ENCODE data around the gene OCIAD2.
"Not testable (repeated sequence)": the region's sequence is repeated elsewhere in the genome, so short reads cannot be mapped to it uniquely, and the experiment has no call there.

The OCIAD2 gene

DNA sequence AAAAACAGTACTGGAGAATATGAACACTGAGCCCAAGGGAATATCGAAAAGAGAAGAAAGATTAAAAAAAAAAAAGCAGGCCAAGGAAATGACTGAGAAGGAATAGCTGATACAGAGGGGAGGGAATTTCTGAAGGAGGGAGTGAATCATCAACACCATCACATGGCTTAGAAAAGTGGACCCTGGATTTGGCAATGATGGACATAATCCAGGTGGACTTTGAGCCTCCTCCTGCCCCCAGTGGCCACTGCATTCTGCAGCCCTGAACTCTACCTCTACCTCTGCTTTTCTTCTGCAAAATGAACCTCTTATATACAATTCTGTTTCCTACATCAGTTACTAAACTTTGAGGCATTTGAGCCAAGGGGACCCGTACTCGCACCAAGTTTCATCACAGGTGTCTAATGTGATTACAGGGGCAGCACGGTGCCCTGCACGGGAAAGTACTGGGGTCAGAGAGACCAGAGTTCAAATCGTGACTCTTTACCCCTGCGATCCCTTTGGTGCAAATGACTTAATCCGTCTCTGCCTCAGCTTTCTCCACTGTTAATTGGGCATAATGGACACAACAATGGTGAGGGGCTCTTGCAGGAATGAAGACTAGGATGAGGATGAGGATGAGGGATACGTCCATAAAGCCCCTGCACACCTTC, 1.1 kb downstream of the OCIAD2 start:
- DNase-seq, result no peak

- no peak for DNase-seq
Measured at GRCh38 chr4:48904541-48905142, 1.9 kb downstream of the OCIAD2 start.

DNA sequence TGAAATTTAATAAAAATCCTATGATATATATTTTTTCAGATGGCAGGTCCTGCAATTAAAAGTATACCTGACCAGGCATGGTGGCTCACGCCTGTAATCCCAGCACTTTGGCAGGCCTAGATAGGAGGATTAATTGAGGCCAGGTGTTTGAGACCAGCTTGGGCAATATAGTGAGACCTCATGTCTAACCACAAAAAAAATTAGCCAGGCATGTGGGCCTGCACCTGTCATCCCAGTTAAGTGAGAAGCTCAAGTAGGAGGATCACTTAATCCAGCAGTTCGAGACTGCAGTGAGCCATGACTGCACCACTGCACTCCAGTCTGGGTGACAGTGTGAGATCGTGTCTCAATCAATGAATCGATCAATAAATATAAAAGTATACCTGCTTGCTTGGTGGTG, 2.5 kb downstream of the OCIAD2 start:
- no peak for DNase-seq

DNA sequence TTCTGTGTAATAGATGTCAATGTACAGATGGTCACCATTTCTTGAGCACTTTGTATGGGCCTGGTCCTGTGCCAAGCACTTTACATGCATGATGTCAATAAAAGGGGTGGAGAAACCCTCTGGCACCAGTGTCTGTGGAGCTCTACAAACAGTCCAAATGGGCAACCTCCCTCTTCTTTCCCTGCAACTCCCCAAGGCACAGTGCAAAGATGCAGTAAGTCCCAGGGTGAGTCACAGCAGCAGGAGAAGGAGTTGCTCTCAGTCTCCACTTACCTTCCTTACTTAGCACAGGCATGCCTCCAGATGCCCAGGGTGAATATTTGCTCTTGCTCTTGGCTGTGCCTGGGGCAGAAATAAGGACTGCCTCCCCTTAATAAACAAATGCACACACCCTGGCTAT, 4.3 kb downstream of the OCIAD2 start:
- DNase-seq, result no peak

DNA sequence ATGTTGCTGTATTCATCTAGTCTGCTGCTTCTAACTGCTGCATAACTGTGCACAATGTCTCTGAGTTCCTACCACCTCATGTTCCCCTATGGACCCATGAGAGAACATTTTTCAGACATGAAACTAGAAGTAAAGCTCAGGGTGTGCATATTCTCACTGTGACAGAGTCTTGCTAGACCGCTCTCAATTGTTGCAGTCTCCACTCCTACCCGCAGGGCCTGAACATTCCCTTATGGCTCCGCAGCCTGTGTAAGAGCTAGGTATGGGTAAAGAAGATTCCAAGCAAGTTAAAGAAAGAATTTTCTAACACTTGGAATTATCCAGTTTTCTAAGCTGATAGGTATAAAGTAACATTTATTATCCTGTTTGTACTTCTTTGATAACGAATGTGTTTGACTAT, 5.4 kb downstream of the OCIAD2 start:
- DNase-seq, result no peak

GRCh38 chr4:48899950-48900349, 6.6 kb downstream of the OCIAD2 start:
- DNase-seq, result no peak

DNA sequence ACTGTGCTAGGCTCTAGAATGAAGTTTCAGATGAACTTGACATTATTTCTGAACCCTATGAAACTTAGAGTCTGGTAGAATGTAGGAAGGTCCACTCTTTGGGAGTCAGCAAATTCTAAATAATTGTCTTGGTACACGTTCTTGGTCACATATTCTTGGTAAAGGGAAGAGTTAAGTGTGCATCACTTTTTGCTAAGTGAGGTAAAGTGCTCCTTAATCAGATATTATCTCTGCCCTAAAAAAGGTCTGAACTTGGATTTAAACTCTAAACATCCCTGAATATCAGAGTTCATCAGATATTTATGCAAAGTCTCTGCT, 7.2 kb downstream of the OCIAD2 start:
- no peak for DNase-seq

- DNase-seq, result no peak
Measured at GRCh38 chr4:48898733-48899431, 7.7 kb downstream of the OCIAD2 start.

- no peak for DNase-seq
Measured at GRCh38 chr4:48896845-48897244, 9.7 kb downstream of the OCIAD2 start.

DNA sequence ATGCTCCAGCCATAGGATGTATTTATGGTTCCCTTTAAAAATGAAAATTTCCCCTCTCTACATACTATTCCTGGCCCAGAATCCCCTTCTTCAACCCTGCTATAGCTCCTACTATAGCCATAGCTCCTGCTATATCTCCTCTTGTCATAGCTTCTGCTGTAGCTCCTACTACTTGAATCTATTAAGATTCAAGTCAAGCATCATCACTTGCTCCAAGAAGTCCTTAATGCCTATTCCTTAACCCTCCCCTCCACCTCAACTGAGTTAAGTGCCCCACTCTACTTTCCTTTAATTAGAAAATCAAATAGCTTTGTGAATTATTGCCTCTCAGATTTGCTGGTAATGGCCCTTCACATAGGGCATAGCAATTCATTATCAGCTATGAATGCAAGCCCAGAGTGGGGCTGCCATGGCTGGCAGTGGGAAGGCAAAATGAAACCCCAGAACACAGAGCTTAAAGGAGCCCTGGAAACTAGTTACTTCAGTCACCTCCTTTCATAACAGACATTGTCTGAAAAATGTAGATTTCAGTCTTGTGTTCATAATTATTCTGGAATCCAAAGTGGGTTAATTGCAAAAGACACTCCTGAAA, 15.4 kb downstream of the OCIAD2 start:
- DNase-seq, result no peak

- DNase-seq, result not testable (repeated sequence)
Measured at GRCh38 chr4:48889750-48890149, 16.8 kb downstream of the OCIAD2 start.

DNA sequence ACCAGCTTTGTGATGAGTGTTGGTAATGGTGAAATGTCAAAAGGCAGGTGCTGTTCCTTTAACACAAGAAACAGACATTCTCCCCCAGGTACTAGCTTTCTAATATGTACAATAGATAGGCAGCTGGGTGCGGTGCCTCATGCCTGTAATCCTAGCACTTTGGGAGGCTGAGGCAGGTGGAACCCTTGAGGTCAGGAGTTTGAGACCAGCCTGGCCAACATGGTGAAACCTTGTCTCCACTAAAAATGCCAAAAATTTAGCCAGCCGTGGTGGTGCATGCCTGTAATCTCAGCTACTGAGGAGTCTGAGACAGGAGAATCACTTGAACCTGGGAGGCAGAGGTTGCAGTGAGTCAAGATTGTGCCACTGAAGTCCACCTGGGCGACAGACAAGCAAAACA, 24.9 kb downstream of the OCIAD2 start:
- DNase-seq, result not testable (repeated sequence)

DNA sequence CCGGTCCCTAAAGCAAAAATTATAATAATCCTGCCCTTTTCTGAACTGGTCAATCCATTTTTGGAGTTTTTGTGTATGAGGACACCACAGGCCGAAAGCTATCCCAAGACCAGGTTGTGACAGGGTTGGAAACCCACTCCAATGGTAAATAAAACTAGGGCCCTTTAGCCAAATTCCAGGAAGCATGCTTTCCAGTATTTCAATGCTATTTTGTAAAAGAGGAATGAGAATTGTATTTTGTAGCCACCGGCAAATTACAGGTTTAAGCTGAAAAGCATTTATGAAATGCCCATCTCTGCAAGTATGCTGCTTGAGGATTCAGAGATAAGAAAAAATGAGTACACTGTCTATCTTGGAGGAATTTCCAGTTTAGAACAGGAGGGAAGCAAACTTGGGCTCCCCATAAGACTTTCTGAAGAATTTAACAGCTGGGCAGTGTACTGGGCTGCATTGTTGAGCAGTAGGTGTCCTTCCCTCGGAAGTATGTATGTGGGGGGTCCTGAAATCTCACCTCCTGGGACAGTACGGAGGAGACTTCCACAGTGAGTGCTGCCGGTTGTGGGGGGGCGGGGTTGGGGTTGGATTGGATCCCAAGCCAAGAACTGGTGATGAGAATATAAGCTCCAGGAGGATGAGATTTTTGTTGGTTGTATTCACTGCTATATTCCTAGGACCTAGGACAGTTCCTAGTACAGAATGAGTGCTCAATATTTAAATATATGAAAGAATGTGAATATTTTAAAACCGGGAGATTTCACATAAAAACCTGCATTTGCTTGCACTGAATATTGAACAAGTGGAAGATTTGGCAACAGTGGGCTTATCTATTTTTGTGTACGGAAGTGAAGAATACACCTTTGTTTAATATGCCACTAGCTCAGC, 26.8 kb downstream of the OCIAD2 start:
- DNase-seq, result no peak

- no peak for DNase-seq
Measured at GRCh38 chr4:48877827-48878535, 28.6 kb downstream of the OCIAD2 start.

- not testable (repeated sequence) for DNase-seq
Measured at GRCh38 chr4:48864696-48865095, 41.9 kb downstream of the OCIAD2 start.

DNA sequence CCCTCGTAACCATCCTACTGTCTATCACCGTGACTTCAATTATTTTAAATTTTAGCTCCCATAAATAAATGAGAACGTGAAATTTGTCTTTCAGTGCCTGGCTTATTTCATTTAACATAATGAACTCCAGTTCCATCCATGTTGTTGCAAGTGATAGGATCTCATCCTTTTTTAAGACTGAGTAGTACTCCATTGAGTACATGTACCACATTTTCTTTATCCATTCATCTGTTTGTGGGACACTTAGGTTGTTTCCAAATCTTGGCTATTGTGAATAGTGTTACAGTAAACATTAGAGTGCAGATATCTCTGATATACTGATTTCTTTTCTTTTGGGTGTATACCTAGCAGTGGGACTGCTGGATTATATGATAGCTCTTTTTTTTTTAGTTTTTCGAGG, 42.8 kb downstream of the OCIAD2 start:
- DNase-seq, result no peak

GRCh38 chr4:48862661-48863060, 43.9 kb downstream of the OCIAD2 start:
- no peak for DNase-seq

DNA sequence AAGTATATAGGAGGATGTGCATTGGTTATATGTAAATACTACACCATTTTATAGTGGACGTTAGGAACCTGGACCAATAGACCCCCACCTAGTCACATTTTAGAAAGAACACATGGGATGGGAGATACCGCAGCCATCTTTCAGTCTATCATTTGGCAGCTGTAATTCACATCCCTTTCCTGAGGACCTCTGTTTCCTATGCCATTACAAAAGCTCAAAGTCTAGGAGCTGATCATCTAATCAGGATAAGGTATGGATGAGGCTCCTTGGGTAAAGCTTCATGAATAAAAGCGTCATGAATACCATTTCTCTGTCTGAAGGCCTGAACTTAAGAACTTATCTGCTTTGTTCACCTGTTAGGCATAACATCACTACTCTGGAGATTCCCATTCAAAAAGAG, 44.5 kb downstream of the OCIAD2 start:
- no peak for DNase-seq

DNA sequence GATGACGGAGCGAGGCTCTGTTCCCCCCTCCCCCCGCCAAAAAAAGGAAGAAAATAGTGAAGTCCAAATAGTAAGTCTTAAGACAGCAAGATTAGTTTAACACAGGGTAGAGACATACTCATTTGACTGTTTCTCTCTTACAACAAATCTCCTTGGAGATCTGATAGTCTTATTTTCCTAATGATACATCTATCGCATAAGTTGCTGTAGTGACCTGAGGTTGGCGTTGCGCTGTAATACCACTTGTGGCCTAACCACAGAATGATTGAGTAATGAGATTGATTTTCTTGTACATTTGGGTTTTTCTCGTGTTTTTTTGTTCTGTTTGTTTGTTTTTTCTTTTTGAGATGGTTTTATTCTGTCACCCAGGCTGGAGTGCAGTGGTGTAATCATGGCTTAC, 48.4 kb downstream of the OCIAD2 start:
- no peak for DNase-seq

GRCh38 chr4:48854982-48855381, 51.6 kb downstream of the OCIAD2 start:
- no peak for DNase-seq

- DNase-seq, result no peak
Measured at GRCh38 chr4:48854395-48854683, 52.2 kb downstream of the OCIAD2 start.

DNA sequence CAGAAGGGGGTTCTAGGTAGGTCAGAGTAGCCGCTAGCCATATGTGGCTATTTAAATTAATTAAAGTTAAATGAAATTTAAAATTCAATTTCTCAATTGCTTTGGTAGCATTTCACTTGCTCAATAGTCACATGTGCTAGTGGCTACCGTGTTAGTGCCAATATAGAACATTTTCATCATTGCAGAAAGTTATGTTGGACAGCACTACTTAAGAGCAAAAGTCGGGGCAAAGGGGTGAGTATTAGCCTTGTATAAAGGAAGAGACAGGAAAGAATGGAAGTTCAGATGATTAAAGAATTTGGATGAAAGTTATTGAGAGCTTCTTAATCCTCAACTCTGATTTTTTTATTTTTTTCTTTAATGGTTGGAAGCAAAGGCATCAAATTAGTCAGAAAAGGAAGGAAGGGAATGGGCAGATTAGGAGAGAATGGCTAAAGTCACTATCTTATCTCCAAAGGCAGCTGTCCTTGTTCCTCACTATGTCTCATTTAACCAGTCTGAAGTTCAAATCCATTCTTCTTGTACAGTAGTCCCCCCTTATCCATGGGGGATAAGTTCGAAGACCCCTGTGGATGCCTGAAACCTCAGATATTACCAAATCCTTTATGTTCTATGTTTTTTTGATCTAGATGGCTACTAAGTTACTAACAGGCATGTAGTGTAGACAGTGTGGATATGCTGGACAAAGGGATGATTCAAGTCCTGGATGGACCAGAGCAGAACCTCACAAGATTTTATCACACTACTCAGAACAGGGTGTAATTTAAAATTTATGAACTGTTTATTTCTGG, 52.8 kb downstream of the OCIAD2 start:
- DNase-seq, result no peak

Measured in stimulated activated CD4-positive, alpha-beta T cell treated with anti-CD3 and anti-CD28 coated beads, Interleukin-12 subunit alpha, Interleukin-12 subunit beta, amount 100 ng/mL, for 4 hours (primary cell).